Inflammatory macrophage (primary cell): ENCODE results near the gene ANAPC1.
"Not testable (repeated sequence)": the region's sequence is repeated elsewhere in the genome, so short reads cannot be mapped to it uniquely, and the experiment has no call there.

Experiments
- DNase-seq, 2 donors: peaks; one replicate each; pipeline ENCODE4 v3.0.0-alpha.2; 2020 to 2022
- total RNA-seq, 18 experiments: gene quantifications; one replicate each; lab custom pipeline; 2026; ENCODE audit warnings: mixed read lengths in 6 of 18, inconsistent platforms in 2 of 18; lab: John Stamatoyannopoulos, UW

Gene ANAPC1
- total RNA-seq, result 13.2 to 61.4 (median 48.7) reads per million in 18 experiments

- DNase-seq, result peak; percentile 73 to 84
Measured at GRCh38 chr2:111883661-111884591, at the start of gene ANAPC1. Gene ANAPC1, minus strand, starts transcription at chr2:111884193. Its CDS starts 3,368 bp downstream, at chr2:111880825.

GRCh38 chr2:111932841-111933291 lies 48.9 kb upstream of the ANAPC1 start:
- DNase-seq, result no peak

GRCh38 chr2:111930875-111931274 lies 46.9 kb upstream of the ANAPC1 start:
- no peak for DNase-seq

- DNase-seq, result no peak
Measured at GRCh38 chr2:111930409-111930808, 46.4 kb upstream of the ANAPC1 start.

- DNase-seq, result no peak
Measured at GRCh38 chr2:111927723-111928122, 43.7 kb upstream of the ANAPC1 start.

- no peak for DNase-seq
Measured at GRCh38 chr2:111924617-111925107, 40.7 kb upstream of the ANAPC1 start.

GRCh38 chr2:111923276-111923804 lies 39.3 kb upstream of the ANAPC1 start:
- no peak for DNase-seq

GRCh38 chr2:111919794-111920608 lies 36.0 kb upstream of the ANAPC1 start:
- DNase-seq, result peak; percentile 91 to 92

GRCh38 chr2:111919365-111919764 lies 35.4 kb upstream of the ANAPC1 start:
- DNase-seq, result no peak

- DNase-seq, result no peak
Measured at GRCh38 chr2:111918383-111918806, 34.4 kb upstream of the ANAPC1 start.

GRCh38 chr2:111917106-111917505 lies 33.1 kb upstream of the ANAPC1 start:
- DNase-seq, result peak; percentile 41 to 49

GRCh38 chr2:111912547-111912946 lies 28.6 kb upstream of the ANAPC1 start:
- no peak for DNase-seq

GRCh38 chr2:111911295-111911977 lies 27.4 kb upstream of the ANAPC1 start:
- not testable (repeated sequence) for DNase-seq

- DNase-seq, result no peak
Measured at GRCh38 chr2:111910609-111911277, 26.8 kb upstream of the ANAPC1 start.

GRCh38 chr2:111909997-111910396 lies 26.0 kb upstream of the ANAPC1 start:
- DNase-seq, result not testable (repeated sequence)

- DNase-seq, result no peak
Measured at GRCh38 chr2:111909079-111909478, 25.1 kb upstream of the ANAPC1 start.

- DNase-seq, result no peak
Measured at GRCh38 chr2:111908578-111908977, 24.6 kb upstream of the ANAPC1 start.

GRCh38 chr2:111905990-111906735 lies 22.2 kb upstream of the ANAPC1 start:
- peak; percentile 71 to 76 for DNase-seq

GRCh38 chr2:111905475-111905869 lies 21.5 kb upstream of the ANAPC1 start:
- not testable (repeated sequence) for DNase-seq

GRCh38 chr2:111904726-111905474 lies 20.9 kb upstream of the ANAPC1 start:
- no peak for DNase-seq
